GF-D8 (cell line): ENCODE data around the gene KLF1.
"Not testable (repeated sequence)": the region's sequence is repeated elsewhere in the genome, so short reads cannot be mapped to it uniquely, and the experiment has no call there.

Experiments
- DNase-seq: peaks from one replicate; lab custom pipeline; 2025; lab: John Stamatoyannopoulos, UW

Gene KLF1

DNA sequence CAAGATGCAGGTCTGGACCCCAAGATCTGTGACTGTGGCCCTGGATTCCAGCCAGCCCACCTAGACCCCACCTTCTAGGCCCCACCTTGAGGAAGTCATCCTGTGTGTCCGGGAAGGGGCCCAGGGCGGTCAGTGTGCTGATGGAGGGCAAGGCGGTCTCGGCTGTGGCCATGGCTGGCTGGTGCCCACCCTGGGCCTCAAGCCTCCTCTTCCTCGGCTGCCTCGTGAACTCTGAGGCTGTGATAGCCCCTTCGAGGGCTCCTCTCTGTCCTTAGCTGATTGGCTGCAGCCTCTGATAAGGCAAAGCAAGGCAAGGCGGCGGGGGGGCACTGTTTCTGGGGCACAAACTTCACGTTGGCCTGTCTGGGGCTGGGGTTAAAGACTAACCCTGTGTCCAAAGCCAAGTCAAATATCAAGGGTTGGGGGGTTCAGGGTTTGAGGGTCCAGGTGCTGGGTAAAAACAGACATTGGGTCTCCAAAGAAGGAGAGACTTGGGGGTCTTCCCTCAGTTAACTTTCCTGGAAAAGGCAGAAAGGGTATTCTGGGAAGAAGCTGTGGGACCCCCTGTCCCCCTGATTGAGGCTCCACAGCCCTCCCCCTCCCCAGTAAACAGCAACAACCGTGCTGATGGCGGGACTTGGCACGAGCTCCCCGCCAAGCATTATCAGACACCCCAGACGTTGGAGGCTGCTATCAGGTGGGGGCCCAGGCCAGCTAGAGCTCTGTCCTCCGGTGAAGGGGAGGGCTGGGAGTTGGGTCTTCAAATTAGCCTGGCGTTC, at the start of gene KLF1:
Gene KLF1 (minus strand): TSS at position 233 of the 779 bp plus-strand sequence. CDS start 61 bp downstream, at position 172.
- DNase-seq: no peak

- DNase-seq: peak; percentile 55
These were observed 49.6 kb upstream of the KLF1 start for GRCh38 chr19:12936582-12936981.

DNA sequence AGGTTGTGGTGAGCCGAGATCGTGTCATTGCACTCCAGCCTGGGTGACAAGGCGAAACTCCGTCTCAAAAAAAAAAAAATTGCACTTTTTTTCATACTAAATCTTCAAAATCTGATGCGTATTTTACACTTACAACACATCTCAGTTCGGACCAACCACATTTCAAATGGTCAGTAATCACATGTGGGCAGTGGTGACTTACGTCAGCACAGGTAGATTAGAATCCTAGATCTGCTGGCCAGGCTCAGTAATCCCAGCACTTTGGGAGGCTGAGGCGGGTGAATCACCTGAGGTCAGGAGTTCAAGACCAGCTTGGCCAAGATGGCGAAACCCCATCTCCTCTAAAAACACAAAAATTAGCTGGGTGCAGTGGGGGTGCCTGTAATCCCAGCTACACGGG, 48.1 kb upstream of the KLF1 start:
- DNase-seq: no peak

DNA sequence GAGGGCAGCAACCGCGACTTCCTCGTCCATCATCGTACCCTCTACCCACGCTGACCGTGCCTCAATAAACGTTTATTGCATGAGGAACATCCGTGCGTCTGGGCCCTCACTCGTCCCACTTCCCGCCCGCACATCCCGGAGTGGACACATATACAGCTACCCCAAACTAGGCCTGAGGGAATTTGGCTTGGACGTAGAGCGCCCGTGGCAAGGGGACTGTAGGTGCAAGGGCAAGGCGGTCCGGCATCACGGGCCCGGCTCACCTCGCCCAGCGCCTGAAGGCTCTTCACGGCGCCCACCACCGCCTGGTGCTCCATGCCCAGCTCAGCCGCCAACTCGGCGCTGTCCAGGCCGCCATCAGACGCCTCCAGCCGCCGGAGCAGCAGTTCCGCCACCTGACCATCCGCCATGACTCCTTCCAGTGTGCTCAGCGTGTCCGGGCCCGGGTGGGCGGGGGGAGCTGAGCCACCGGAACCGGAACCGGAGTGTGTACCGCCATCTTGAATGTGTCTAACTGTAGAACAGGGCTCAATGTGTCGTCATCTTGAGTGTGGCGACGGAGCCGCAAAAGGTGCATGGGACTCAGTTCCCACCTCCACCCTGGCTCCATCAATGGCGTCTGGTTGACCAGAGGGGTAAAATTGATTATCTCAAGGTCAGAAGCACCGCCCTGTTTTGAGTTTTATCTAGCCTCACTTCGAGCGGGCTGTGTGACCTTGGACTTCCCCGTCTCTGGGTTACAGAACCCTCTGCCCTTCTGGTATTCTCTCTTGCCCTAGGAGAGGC, 46.5 kb upstream of the KLF1 start, which contains the start of gene FARSA:
Gene FARSA (minus strand): TSS at position 425 of the 786 bp plus-strand sequence. CDS start 15 bp downstream, at position 410.
- DNase-seq: peak; percentile 73

DNA sequence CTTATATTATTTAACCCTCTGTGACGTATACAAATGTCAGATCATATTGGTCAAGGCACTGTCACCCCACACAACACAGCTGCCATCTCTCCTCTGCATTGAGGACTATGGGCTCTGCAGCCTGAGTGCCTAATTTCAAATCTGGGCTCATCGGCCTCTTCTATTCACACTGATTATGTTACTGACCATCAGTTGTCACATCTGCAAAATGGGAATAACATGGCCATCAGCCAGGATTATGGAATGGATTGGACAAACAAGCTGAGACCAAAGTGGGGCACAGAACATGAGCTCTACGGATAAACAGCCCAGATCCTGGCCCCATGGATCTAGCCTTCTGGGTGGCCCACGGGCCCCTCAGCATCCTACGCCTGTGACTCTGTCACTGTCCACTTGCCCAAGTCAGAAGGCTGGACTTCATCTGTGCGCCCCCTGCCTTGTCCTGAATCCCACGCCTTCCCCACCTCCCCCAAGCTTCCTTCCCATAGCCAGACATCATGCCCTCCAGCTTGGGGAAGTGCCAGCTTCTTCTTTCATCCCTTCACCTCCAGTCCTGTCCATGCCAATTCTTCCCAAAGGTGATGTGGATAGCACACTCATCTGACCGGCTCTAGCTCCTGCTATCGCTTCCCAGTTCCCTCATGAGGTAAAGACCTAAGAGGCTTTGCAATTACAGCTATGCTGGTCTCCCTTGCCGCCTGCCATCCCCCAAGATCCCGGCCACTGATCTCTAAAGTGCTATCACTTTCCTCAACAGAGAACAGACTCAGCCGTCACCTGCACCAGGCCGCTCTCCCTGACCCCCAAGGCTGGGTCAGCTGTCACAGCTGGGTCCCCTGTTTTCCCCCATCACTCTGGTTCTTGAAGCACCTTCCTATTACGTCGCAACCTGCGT, 45.6 kb upstream of the KLF1 start:
- no peak for DNase-seq

DNA sequence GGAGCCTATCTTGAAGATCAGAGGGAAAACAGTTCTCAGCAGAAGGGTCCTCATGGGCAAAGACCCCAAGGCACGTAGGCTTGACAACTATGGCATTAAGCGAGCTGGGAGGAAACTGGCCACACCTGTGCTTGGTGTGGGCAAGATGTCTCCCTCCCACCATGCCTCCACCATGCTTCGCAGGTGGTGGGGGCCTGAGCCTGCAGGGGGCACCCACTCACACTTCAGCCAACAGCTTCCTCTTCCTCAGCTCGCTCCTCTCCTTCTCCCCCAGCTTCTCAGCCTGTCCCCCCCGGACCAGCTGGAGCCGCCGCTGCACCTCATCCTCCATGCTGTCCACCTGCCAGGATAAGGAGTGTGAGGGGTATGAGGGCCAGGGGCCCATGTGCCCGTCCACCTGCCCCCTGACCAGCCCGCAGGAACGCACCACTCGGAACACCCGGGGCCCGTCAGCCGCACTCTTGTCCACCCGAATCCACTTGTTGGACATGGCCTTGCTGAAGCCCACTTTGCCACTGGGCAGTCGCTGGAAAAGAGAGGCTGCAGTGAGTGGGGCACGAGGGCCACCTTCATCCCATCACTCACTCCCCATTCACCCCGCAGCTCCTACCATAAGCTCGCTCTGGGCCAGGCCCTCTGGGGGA, 43.1 kb upstream of the KLF1 start:
- no peak for DNase-seq

DNA sequence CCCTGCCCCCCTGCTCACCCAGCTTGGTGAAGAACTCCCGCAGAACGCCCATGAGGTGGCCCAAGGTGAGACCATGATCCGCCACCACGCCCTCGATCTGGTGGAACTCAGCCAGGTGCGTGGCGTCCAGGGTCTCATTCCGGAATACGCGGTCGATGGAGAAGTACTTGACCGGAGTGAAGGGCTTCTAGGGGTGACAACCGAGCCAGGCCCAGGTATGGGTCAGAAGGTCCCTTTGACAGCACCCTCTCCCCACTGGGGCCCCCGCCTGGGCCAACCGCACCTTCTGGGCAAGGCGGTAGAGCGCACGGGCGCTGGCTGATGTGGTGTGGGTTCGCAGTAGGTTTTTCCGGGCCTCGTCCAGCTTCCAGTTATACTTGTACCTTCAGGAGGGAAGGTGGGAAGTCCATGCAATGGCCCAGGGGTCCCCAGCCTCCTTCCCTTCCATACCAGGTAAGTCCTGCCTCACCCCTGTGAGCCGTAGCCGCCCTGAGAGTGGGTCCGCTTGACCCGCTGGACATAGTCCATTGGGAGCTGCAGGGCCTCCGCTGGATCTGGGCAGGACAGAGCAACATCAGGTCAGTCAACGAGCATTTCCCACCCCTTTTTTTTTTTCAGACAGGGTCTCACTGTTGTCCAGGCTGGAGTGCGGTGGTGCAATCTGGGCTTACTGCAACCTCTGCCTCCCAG, 37.8 kb upstream of the KLF1 start:
- no peak for DNase-seq

- DNase-seq: no peak
These were observed 36.0 kb upstream of the KLF1 start for GRCh38 chr19:12922959-12923358.

GRCh38 chr19:12921047-12921446, 34.0 kb upstream of the KLF1 start:
- no peak for DNase-seq

DNA sequence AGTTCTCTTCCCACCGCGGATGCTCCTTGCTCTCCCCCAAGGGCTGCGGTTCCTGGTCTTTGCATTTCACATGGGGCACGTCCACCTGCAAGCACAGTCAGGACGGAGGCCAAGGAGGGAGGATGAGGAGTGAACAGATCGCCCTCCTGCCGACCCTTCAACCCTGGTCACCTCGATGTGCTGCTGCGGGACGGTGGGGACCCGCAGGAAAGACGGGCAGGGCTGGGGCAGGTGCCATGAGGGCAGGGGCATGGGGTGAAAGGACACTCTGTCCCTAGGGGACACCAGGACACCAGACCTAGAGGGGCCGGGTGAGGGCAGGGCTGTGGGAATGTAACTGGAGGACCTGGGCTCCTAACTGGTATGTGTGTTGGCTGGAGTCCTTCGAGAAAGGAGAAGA, 31.3 kb upstream of the KLF1 start:
- DNase-seq: no peak

DNA sequence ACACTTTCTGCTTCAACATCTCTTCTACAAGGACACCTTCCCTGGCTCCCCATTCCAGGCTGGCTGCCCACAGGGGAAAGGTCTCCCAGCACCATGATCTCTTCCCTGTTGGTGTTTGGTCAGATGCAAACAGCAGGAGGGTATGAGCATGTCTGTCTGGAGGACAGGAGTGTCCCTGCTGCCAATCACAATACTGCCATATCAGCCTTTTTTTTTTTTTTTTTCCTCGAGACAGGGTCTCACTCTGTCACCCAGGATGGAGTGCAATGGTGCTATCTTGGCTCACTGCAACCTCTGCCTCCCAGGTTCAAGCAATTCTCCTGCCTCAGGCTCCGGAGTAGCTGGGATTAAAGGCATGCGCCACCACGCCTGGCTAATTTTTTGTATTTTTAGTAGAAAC, 28.9 kb upstream of the KLF1 start:
- DNase-seq: not testable (repeated sequence)

- DNase-seq: peak; percentile 97
These were observed 27.1 kb upstream of the KLF1 start for GRCh38 chr19:12913851-12914690.

DNA sequence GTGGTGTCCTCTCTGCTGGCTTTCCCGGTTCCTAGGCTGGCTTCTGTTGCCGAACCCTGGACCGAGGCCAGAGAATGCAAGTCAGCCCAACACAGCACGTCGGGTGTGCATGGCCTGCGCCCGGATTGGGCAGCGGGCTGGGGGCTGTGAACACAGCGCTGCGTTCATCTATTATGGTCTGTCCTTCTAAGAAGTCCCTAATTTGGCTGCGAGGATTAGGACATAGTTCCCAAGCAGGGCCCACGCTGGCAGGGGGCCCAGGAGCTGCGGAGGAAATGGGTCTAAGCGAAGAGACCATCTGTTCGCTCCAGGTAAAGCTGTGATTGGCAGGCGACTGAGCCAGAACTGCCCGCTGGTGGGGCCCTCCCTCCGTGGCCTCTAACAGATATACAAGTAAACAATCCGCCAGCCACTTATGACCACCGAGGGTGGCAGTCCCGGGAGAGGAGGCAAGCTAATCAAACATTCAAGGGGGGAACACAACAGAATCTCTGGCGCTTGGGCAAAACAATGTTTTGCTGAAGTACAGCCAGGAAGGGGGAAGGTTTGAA, 26.1 kb upstream of the KLF1 start:
- peak; percentile 84 for DNase-seq

DNA sequence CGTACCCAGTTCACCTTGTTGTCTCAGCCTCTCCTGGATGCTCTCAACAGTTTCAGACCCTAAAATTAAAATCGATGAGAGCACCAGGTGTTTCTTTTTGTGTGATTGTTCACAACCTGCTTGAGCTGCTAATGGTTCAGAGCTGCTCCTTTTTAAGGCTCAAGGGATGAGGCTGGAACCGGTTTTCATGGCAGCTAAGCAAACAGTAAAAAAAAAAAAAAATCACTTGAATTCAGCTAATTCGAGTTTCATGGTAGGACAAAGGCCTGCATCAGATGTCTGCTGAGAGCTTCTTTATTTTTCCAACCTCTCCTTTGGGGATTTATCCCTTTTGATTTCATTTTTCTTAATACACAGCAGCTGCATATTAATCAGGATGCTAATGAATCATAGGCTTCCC, 25.6 kb upstream of the KLF1 start:
- DNase-seq: no peak

GRCh38 chr19:12907166-12907565, 20.2 kb upstream of the KLF1 start:
- DNase-seq: no peak

DNA sequence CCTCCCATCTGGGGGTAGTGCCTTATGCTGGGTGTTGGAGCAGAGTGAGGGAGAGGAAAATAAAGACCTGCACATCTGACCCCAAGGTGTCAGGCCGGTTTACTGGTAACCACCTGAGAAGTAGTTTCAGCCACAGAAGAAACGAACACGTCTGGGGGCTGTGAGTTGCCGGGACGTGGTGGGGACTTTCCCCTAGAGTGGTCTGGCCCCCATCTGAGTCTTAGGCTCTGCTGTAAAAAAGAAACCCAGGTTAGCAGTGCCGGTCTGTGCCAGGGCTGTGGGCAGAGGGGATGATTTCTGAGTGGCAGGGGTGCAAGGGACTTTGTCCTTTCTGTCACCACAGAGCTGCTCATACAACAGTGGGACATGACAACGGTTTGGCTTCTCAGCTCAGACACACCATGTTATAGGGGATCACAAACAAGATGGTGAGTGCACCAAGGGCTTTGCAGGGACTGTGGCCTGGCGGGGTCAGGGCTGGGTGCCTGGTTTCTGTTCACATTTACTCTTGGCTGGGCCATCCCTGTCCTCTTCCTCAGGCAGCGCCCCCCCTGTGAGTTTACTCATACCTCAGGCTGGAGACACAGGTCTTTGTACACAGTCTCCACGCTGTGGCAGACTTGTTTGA, 13.0 kb upstream of the KLF1 start:
- DNase-seq: no peak

- no peak for DNase-seq
These were observed 9.5 kb upstream of the KLF1 start for GRCh38 chr19:12896460-12896859.

- no peak for DNase-seq
These were observed 6.6 kb upstream of the KLF1 start for GRCh38 chr19:12893582-12893981.

- no peak for DNase-seq
These were observed 4.6 kb upstream of the KLF1 start for GRCh38 chr19:12891553-12892021.
